HPDE6-E6E7 (cell line): ENCODE measurements around the gene PHKB.

Experiments used
- DNase-seq: peaks from one replicate; pipeline ENCODE4 v3.0.0; 2011; ENCODE audit warnings: missing footprints; ENCODE audit errors: extremely low spot score

PHKB gene

GRCh38 chr16:47687694-47688093 lies 226.6 kb downstream of the PHKB start:
- DNase-seq = no peak

- DNase-seq = no peak
These were observed 232.1 kb downstream of the PHKB start for GRCh38 chr16:47693226-47693625.

GRCh38 chr16:47694543-47694942 lies 233.4 kb downstream of the PHKB start:
- DNase-seq = no peak

GRCh38 chr16:47695756-47696155 lies 234.6 kb downstream of the PHKB start:
- DNase-seq = no peak

GRCh38 chr16:47697826-47698225 lies 236.7 kb downstream of the PHKB start:
- no peak for DNase-seq

GRCh38 chr16:47699106-47699505 lies 238.0 kb downstream of the PHKB start:
- DNase-seq = no peak

GRCh38 chr16:47700857-47701587 lies 239.9 kb downstream of the PHKB start:
- no peak for DNase-seq

GRCh38 chr16:47705266-47705665 lies 244.1 kb downstream of the PHKB start:
- DNase-seq = no peak

GRCh38 chr16:47711809-47712208 lies 250.7 kb downstream of the PHKB start:
- DNase-seq = no peak

- no peak for DNase-seq
These were observed 251.4 kb downstream of the PHKB start for GRCh38 chr16:47712276-47713224.

- DNase-seq = peak; percentile 33
These were observed 252.1 kb downstream of the PHKB start for GRCh38 chr16:47713225-47713595.

- no peak for DNase-seq
These were observed 254.4 kb downstream of the PHKB start for GRCh38 chr16:47715442-47716083.

GRCh38 chr16:47716571-47716970 lies 255.4 kb downstream of the PHKB start:
- no peak for DNase-seq

- DNase-seq = no peak
These were observed 258.6 kb downstream of the PHKB start for GRCh38 chr16:47719713-47720112.

- no peak for DNase-seq
These were observed 260.0 kb downstream of the PHKB start for GRCh38 chr16:47721006-47721637.

GRCh38 chr16:47722046-47722445 lies 260.9 kb downstream of the PHKB start:
- no peak for DNase-seq

GRCh38 chr16:47724115-47724785 lies 263.1 kb downstream of the PHKB start:
- DNase-seq = no peak

GRCh38 chr16:47725188-47725695 lies 264.1 kb downstream of the PHKB start:
- DNase-seq = no peak

- DNase-seq = no peak
These were observed 265.0 kb downstream of the PHKB start for GRCh38 chr16:47726031-47726675.

GRCh38 chr16:47727131-47727530 lies 266.0 kb downstream of the PHKB start:
- no peak for DNase-seq

- DNase-seq = no peak
These were observed 267.1 kb downstream of the PHKB start for GRCh38 chr16:47728205-47728604.
